ENCODE measurements around the gene SLC28A3. TPM values are rescaled to one million over a fixed set of nuclear protein-coding genes. Genes with fewer than 3 reads are reported as not detected.

The SLC28A3 gene
- total RNA-seq, 1 experiment from 2014 or later: 0.77 TPM

DNA sequence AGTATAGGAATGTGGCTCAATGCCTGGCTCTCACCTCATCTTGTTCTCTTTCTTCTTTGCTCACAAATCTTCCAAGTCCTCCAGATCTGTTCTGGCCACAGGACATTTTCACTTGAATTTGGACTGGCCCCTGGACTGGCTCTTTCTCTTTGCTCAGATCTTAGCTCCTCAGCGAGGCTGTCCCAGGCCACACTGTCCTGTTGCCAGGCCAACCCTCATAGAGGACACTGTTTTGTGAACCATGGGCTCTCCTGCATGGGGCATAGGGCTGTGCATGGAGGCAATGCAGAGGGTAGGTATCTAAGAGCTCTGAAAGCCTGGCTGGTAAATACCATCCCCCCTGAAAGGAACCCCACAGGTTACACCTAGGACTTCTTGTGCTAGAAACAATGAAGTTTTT, 13.5 kb upstream of the SLC28A3 start:
- no peak overlapping the region for H3K4me3 Mint-ChIP-seq (ENCODE audit: unreplicated experiment)
- POLR2A ChIA-PET: no interaction called here
- peaks cover 7% of the 10 kb centered on the region for H3K4me1 Mint-ChIP-seq (ENCODE audit: insufficient read depth, unreplicated experiment)
- TF ChIP-seq, protein P1, sequence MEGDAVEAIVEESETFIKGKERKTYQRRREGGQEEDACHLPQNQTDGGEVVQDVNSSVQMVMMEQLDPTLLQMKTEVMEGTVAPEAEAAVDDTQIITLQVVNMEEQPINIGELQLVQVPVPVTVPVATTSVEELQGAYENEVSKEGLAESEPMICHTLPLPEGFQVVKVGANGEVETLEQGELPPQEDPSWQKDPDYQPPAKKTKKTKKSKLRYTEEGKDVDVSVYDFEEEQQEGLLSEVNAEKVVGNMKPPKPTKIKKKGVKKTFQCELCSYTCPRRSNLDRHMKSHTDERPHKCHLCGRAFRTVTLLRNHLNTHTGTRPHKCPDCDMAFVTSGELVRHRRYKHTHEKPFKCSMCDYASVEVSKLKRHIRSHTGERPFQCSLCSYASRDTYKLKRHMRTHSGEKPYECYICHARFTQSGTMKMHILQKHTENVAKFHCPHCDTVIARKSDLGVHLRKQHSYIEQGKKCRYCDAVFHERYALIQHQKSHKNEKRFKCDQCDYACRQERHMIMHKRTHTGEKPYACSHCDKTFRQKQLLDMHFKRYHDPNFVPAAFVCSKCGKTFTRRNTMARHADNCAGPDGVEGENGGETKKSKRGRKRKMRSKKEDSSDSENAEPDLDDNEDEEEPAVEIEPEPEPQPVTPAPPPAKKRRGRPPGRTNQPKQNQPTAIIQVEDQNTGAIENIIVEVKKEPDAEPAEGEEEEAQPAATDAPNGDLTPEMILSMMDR (IDR thresholded peaks at IDR 0.05; ENCODE audit: unreplicated experiment): no peak
- BruUV-seq (replicated peaks): no TSS peak
- no peaks in the 10 kb centered on the region for H3K27me3 Mint-ChIP-seq (ENCODE audit: insufficient read depth, unreplicated experiment)
- peaks cover 6% of the 10 kb centered on the region for H3K36me3 Mint-ChIP-seq (ENCODE audit: insufficient read depth, unreplicated experiment)
- intact Hi-C loops (cut with micrococcal nuclease): no loop called here
- H3K27ac Mint-ChIP-seq (ENCODE audit: low read depth, unreplicated experiment): no peak overlapping the region
- no peaks in the 10 kb centered on the region for H3K9me3 Mint-ChIP-seq (ENCODE audit: unreplicated experiment)
- DNase-seq (ENCODE audit: unreplicated experiment): no peak
- CTCF ChIA-PET: interaction anchor here (0.5 kb wide), 1 partner anchor 75 kb away, joined by 3 read pairs; no protein-coding TSS in a partner anchor

DNA sequence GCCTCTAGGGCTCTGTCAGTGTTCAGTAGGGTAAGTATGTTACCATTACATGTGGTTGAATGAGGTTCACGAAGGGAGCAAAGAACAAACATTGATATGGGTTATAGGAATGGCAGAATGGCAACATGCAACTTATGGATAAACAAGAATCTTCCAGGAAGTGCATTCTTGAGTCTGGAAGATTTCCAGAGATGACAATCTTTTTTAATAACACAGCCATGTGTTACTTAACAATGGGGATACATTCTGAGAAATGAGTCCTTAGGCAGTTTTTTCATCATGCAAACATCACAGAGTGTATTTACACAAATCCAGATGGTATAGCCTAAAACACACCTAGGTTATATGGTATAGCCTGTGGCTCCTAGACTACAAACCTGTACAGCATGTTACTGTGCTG, 9.1 kb upstream of the SLC28A3 start:
- TF ChIP-seq, protein P1 (IDR thresholded peaks at IDR 0.05; ENCODE audit: unreplicated experiment): no peak
- Mint-ChIP-seq H3K4me3 (ENCODE audit: unreplicated experiment) (no peak overlapping the region), H3K27me3 (ENCODE audit: insufficient read depth, unreplicated experiment) (no peaks in the 10 kb centered on the region), H3K9me3 (ENCODE audit: unreplicated experiment) (no peaks in the 10 kb centered on the region), H3K36me3 (ENCODE audit: insufficient read depth, unreplicated experiment) (peaks cover 4% of the 10 kb centered on the region), H3K4me1 (ENCODE audit: insufficient read depth, unreplicated experiment) (peaks cover 7% of the 10 kb centered on the region), H3K27ac (ENCODE audit: low read depth, unreplicated experiment) (no peak overlapping the region)
- CTCF ChIA-PET: no interaction called here
- POLR2A ChIA-PET: no interaction called here
- intact Hi-C loops (cut with micrococcal nuclease): no loop called here
- no peak for DNase-seq (ENCODE audit: unreplicated experiment)
- no TSS peak for BruUV-seq (replicated peaks)

DNA sequence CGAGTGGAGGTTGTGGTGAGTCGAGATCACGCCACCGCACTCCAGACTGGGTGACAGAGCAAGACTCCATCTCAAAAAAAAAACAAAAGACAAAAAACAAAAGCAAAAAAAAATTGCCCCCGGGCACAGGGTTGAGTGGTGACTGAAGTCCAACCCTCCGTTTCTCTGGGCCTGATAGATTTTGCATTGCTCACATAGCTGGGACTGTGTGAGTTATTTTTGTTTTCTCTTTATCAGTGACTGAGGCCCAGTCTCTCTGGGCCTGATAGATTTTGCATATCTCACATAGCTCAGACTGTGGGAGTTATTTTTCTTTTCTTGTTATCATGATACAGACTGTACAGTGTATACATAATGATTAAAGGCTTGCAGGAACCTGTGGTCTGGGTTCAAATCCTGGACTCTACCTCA, 2.6 kb upstream of the SLC28A3 start:
- TF ChIP-seq, protein P1 (IDR thresholded peaks at IDR 0.05; ENCODE audit: unreplicated experiment): no peak
- no TSS peak for BruUV-seq (replicated peaks)
- H3K27me3 Mint-ChIP-seq (ENCODE audit: insufficient read depth, unreplicated experiment): no peaks in the 10 kb centered on the region
- no peaks in the 10 kb centered on the region for H3K9me3 Mint-ChIP-seq (ENCODE audit: unreplicated experiment)
- no peak overlapping the region for H3K4me3 Mint-ChIP-seq (ENCODE audit: unreplicated experiment)
- intact Hi-C loops (cut with micrococcal nuclease): no loop called here
- ChIA-PET CTCF (interaction anchor here (0.6 to 1.4 kb wide), 5 partner anchors 8 to 43 kb away, joined by 3 to 6 read pairs (median 3); no protein-coding TSS in a partner anchor), POLR2A (interaction anchor here (0.7 to 1.7 kb wide), 3 partner anchors 10 to 29 kb away, joined by 3 to 5 read pairs (median 3); no protein-coding TSS in a partner anchor)
- H3K4me1 Mint-ChIP-seq (ENCODE audit: insufficient read depth, unreplicated experiment): peaks cover 11% of the 10 kb centered on the region
- peak; percentile 42 for DNase-seq (ENCODE audit: unreplicated experiment)
- H3K27ac Mint-ChIP-seq (ENCODE audit: low read depth, unreplicated experiment): no peak overlapping the region
- H3K36me3 Mint-ChIP-seq (ENCODE audit: insufficient read depth, unreplicated experiment): no peaks in the 10 kb centered on the region

DNA sequence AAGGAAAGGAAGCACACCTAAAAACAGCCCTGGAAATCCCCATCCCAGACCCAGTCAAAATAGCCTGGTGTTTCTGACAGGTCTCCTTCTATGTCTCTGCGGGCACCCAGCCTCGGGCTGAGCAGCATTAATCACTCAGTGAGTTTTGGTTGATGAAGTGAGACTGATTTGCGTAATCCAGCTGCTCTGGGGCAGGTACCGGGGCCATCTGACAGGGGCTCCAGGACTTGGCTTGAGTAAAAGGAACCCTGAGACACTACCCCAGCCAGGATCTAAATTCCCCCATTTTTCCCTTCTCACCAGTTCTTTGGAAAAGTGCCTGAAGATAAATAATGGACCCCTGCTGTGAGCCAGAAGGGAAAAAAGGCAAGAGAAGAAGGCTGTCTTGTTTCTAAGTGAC, 596 bp downstream of the SLC28A3 start:
- POLR2A ChIA-PET: interaction anchor here (0.8 to 2.0 kb wide), 4 partner anchors 11 to 360 kb away, joined by 3 to 6 read pairs (median 3); partner anchors contain the start of genes HNRNPK and RMI1
- Mint-ChIP-seq H3K27me3 (ENCODE audit: insufficient read depth, unreplicated experiment) (no peaks in the 10 kb centered on the region), H3K4me3 (ENCODE audit: unreplicated experiment) (peak overlapping the region; percentile 29), H3K27ac (ENCODE audit: low read depth, unreplicated experiment) (peak overlapping the region; percentile 79), H3K9me3 (ENCODE audit: unreplicated experiment) (no peaks in the 10 kb centered on the region), H3K36me3 (ENCODE audit: insufficient read depth, unreplicated experiment) (no peaks in the 10 kb centered on the region), H3K4me1 (ENCODE audit: insufficient read depth, unreplicated experiment) (peaks cover 11% of the 10 kb centered on the region)
- peak; percentile 84 for DNase-seq (ENCODE audit: unreplicated experiment)
- TF ChIP-seq, protein P1 (IDR thresholded peaks at IDR 0.05; ENCODE audit: unreplicated experiment): no peak
- TSS peak; percentile 22 for BruUV-seq (replicated peaks)
- intact Hi-C loops (cut with micrococcal nuclease): no loop called here
- CTCF ChIA-PET: no interaction called here
